NCI-H146 treated with DMSO at 0.1 percent for 48 hours (cell line): ENCODE results near the gene SCAF1.

ENCODE experiments used
- DNase-seq: peaks from one replicate; lab custom pipeline; 2025; ENCODE audit not compliant: unreplicated experiment; lab: John Stamatoyannopoulos, UW

Gene SCAF1

GRCh38 chr19:49641688-49642491 lies at the start of gene SCAF1:
SCAF1 (plus strand) TSS chr19:49642209; CDS start chr19:49645027, 2,818 bp downstream.
- DNase-seq: peak; percentile 98

GRCh38 chr19:49592486-49593232 lies 49.4 kb upstream of the SCAF1 start:
- no peak for DNase-seq

- no peak for DNase-seq
Observed at GRCh38 chr19:49593233-49594113, 48.5 kb upstream of the SCAF1 start.

- no peak for DNase-seq
Observed at GRCh38 chr19:49594157-49594992, 47.6 kb upstream of the SCAF1 start.

- no peak for DNase-seq
Observed at GRCh38 chr19:49594993-49595818, 46.8 kb upstream of the SCAF1 start.

- no peak for DNase-seq
Observed at GRCh38 chr19:49595819-49596404, 46.1 kb upstream of the SCAF1 start.

GRCh38 chr19:49596407-49596806 lies 45.6 kb upstream of the SCAF1 start:
- DNase-seq: no peak

GRCh38 chr19:49596954-49597702 lies 44.9 kb upstream of the SCAF1 start:
- no peak for DNase-seq

- DNase-seq: no peak
Observed at GRCh38 chr19:49597703-49597974, 44.4 kb upstream of the SCAF1 start.

GRCh38 chr19:49599378-49600295 lies 42.4 kb upstream of the SCAF1 start:
- no peak for DNase-seq

GRCh38 chr19:49601482-49602038 lies 40.4 kb upstream of the SCAF1 start:
- DNase-seq: no peak

- no peak for DNase-seq
Observed at GRCh38 chr19:49602806-49603205, 39.2 kb upstream of the SCAF1 start.

- no peak for DNase-seq
Observed at GRCh38 chr19:49605605-49606004, 36.4 kb upstream of the SCAF1 start.

GRCh38 chr19:49609499-49610092 lies 32.4 kb upstream of the SCAF1 start:
- DNase-seq: no peak

GRCh38 chr19:49613374-49613773 lies 28.6 kb upstream of the SCAF1 start:
- peak; percentile 23 for DNase-seq

GRCh38 chr19:49614096-49614833 lies 27.7 kb upstream of the SCAF1 start:
- DNase-seq: no peak
